HG02981 (cell line): ENCODE measurements around the gene MOB3B.

Source experiments
- ATAC-seq: cut with Tn5 transposase; IDR thresholded peaks from one replicate; pipeline ENCODE4 v1.9.1; 2021; ENCODE audit warnings: mild to moderate bottlenecking, moderate library complexity; ENCODE audit not compliant: unreplicated experiment

The MOB3B gene

GRCh38 chr9:27542508-27542907, 12.9 kb upstream of the MOB3B start:
- ATAC-seq = no peak

GRCh38 chr9:27541740-27542139, 12.1 kb upstream of the MOB3B start:
- ATAC-seq = no peak

GRCh38 chr9:27540502-27540901, 10.9 kb upstream of the MOB3B start:
- ATAC-seq = no peak

GRCh38 chr9:27539479-27540441, 10.1 kb upstream of the MOB3B start:
- no peak for ATAC-seq

GRCh38 chr9:27538647-27539046, 9.0 kb upstream of the MOB3B start:
- ATAC-seq = peak; percentile 55

- ATAC-seq = no peak
These were observed 8.1 kb upstream of the MOB3B start for GRCh38 chr9:27537756-27538155.

- no peak for ATAC-seq
These were observed 7.4 kb upstream of the MOB3B start for GRCh38 chr9:27537027-27537435.

GRCh38 chr9:27536168-27536567, 6.6 kb upstream of the MOB3B start:
- ATAC-seq = no peak

- ATAC-seq = no peak
These were observed 6.1 kb upstream of the MOB3B start for GRCh38 chr9:27535701-27536118.

GRCh38 chr9:27534658-27535209, 5.1 kb upstream of the MOB3B start:
- ATAC-seq = no peak

- no peak for ATAC-seq
These were observed 4.5 kb upstream of the MOB3B start for GRCh38 chr9:27534131-27534530.

- ATAC-seq = no peak
These were observed 3.7 kb upstream of the MOB3B start for GRCh38 chr9:27533311-27533710.

GRCh38 chr9:27532046-27532445, 2.4 kb upstream of the MOB3B start:
- no peak for ATAC-seq

- no peak for ATAC-seq
These were observed 1.5 kb upstream of the MOB3B start for GRCh38 chr9:27530915-27531755.

- peak; percentile 43 for ATAC-seq
These were observed 713 bp downstream of the MOB3B start for GRCh38 chr9:27528886-27529315.

GRCh38 chr9:27528076-27528885, 1.3 kb downstream of the MOB3B start:
- ATAC-seq = peak; percentile 49

GRCh38 chr9:27527702-27528075, 1.9 kb downstream of the MOB3B start:
- ATAC-seq = no peak

- ATAC-seq = no peak
These were observed 5.4 kb downstream of the MOB3B start, which contains the start of gene IFNK for GRCh38 chr9:27524236-27524635. Gene IFNK, plus strand, starts transcription at chr9:27524290. Its CDS starts 47 bp downstream, at chr9:27524337.

GRCh38 chr9:27523141-27523540, 6.5 kb downstream of the MOB3B start:
- ATAC-seq = no peak

- no peak for ATAC-seq
These were observed 8.6 kb downstream of the MOB3B start for GRCh38 chr9:27520986-27521385.
